ENCODE results near the gene KCNG2. TPM values are rescaled to one million over a fixed set of nuclear protein-coding genes. Genes with fewer than 3 reads are reported as not detected.

KCNG2 gene
- total and polyA plus RNA-seq, 2 experiments from 2014 or later: 0.13 to 0.52 TPM

GRCh38 chr18:79766308-79766707, 31.4 kb upstream of the KCNG2 start:
- no peak overlapping the region for H3K27ac ChIP-seq (ENCODE audit: low read depth)
- H3K4me3 Mint-ChIP-seq: no peak overlapping the region
- no peak overlapping the region for H3K4me2 ChIP-seq
- peaks cover 44% of the 10 kb centered on the region for H3K9me3 Mint-ChIP-seq
- H3K9me2 ChIP-seq (ENCODE audit: insufficient read depth): no peaks in the 10 kb centered on the region
- no peaks in the 10 kb centered on the region for H3F3A ChIP-seq (replicated peaks; ENCODE audit: low read depth)
- H3K36me3 Mint-ChIP-seq (ENCODE audit: low read depth): peaks cover 12% of the 10 kb centered on the region
- H3K4me1 ChIP-seq (ENCODE audit: insufficient read depth): no peaks in the 10 kb centered on the region
- ATAC-seq (no peak; the same call in 2 of the 3 replicates), DNase-seq (ENCODE audit: low spot score) (no peak)
- H3K4me3 ChIP-seq: no peak overlapping the region
- H3K36me3 ChIP-seq (ENCODE audit: insufficient read depth): no peaks in the 10 kb centered on the region
- no peak overlapping the region for H2AFZ ChIP-seq
- no peaks in the 10 kb centered on the region; the same call in 2 of the 3 replicates for H3K4me1 Mint-ChIP-seq
- TF ChIP-seq ZNF462 (CRISPR knock-in tag; IDR thresholded peaks at IDR 0.05) (no peak), ETS1 (IDR thresholded peaks at IDR 0.05) (no peak), POLR2AphosphoS5 (IDR thresholded peaks at IDR 0.05; ENCODE audit: low read depth) (no peak), STAT1 (IDR thresholded peaks at IDR 0.05; ENCODE audit: unreplicated experiment) (no peak), EZH2phosphoT487 (IDR thresholded peaks at IDR 0.05; ENCODE audit: unreplicated experiment) (no peak)
- TF ChIP-seq, protein P1, sequence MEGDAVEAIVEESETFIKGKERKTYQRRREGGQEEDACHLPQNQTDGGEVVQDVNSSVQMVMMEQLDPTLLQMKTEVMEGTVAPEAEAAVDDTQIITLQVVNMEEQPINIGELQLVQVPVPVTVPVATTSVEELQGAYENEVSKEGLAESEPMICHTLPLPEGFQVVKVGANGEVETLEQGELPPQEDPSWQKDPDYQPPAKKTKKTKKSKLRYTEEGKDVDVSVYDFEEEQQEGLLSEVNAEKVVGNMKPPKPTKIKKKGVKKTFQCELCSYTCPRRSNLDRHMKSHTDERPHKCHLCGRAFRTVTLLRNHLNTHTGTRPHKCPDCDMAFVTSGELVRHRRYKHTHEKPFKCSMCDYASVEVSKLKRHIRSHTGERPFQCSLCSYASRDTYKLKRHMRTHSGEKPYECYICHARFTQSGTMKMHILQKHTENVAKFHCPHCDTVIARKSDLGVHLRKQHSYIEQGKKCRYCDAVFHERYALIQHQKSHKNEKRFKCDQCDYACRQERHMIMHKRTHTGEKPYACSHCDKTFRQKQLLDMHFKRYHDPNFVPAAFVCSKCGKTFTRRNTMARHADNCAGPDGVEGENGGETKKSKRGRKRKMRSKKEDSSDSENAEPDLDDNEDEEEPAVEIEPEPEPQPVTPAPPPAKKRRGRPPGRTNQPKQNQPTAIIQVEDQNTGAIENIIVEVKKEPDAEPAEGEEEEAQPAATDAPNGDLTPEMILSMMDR (conservative IDR thresholded peaks at IDR 0.05; ENCODE audit: low read depth in 2 of 2): no peak
- H4K20me1 ChIP-seq (replicated peaks; ENCODE audit: insufficient read depth): no peaks in the 10 kb centered on the region
- peaks cover 3% of the 10 kb centered on the region for H3K27me3 Mint-ChIP-seq (ENCODE audit: insufficient read depth, low read depth, poor library complexity)
- H3K27me3 ChIP-seq (ENCODE audit: insufficient read depth): no peaks in the 10 kb centered on the region
- no peak overlapping the region for H3K27ac Mint-ChIP-seq
- no peaks in the 10 kb centered on the region for H3K79me2 ChIP-seq (replicated peaks; ENCODE audit: insufficient read depth)

All from GM23338 (cell line).